ENCODE results near the gene GPR160.
A peak's percentile ranks its signal among the peaks of the same experiment; 100 is the strongest.

GPR160 gene

DNA sequence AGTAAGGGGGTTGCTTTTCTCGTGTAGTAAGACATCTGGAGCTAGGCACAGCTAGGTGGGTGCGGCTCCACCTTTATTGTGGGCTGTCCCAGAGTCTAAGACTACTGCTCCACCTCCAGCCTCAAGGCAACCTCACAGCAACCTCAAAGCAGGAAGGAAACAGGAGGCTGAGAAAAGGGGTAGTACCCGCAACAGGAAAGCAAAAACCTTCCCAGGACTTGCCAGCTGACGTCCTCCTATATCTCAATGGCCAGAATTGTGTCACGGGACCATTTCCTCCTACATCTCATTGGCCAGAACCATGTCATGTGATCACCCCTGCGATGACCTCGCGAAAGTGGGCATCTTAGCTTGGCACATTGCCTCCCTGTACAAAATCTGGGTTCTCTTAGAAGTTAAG, 4.3 kb upstream of the GPR160 start:
- H3K27ac ChIP-seq (ENCODE audit: low read length): no peak overlapping the region
- H3K4me1 ChIP-seq (ENCODE audit: control insufficient read depth in 1 of 2, insufficient read depth in 2 of 2, low read length in 2 of 2): peaks cover 0 to 12% of the 10 kb centered on the region in 2 donors
- no peaks in the 10 kb centered on the region for H3K27me3 ChIP-seq (ENCODE audit: low read depth, low read length)
- no peak overlapping the region for H3K4me3 ChIP-seq (ENCODE audit: low read depth in 1 of 2, low read length in 2 of 2)
- no peaks in the 10 kb centered on the region for H3K9me3 ChIP-seq (ENCODE audit: control insufficient read depth in 1 of 2, low read length in 2 of 2)
- no peaks in the 10 kb centered on the region for H3K36me3 ChIP-seq (ENCODE audit: control insufficient read depth in 1 of 2, insufficient read depth in 2 of 2, low read length in 2 of 2)

- Histone ChIP-seq H3K4me1 (ENCODE audit: control insufficient read depth in 1 of 2, insufficient read depth in 2 of 2, low read length in 2 of 2) (peaks cover 0 to 16% of the 10 kb centered on the region in 2 donors), H3K36me3 (ENCODE audit: control insufficient read depth in 1 of 2, insufficient read depth in 2 of 2, low read length in 2 of 2) (no peaks in the 10 kb centered on the region), H3K4me3 (ENCODE audit: low read depth in 1 of 2, low read length in 2 of 2) (peak overlapping the region; percentile 53 to 57), H3K27me3 (ENCODE audit: low read depth, low read length) (no peaks in the 10 kb centered on the region), H3K9me3 (ENCODE audit: control insufficient read depth in 1 of 2, low read length in 2 of 2) (no peaks in the 10 kb centered on the region), H3K27ac (ENCODE audit: low read length) (peak overlapping the region; percentile 51)
These were observed 777 bp downstream of the GPR160 start for GRCh38 chr3:170038434-170039110.

GRCh38 chr3:170040418-170040817, 2.6 kb downstream of the GPR160 start:
- Histone ChIP-seq H3K27ac (ENCODE audit: low read length) (no peak overlapping the region), H3K9me3 (ENCODE audit: control insufficient read depth in 1 of 2, low read length in 2 of 2) (no peaks in the 10 kb centered on the region), H3K36me3 (ENCODE audit: control insufficient read depth in 1 of 2, insufficient read depth in 2 of 2, low read length in 2 of 2) (no peaks in the 10 kb centered on the region), H3K27me3 (ENCODE audit: low read depth, low read length) (no peaks in the 10 kb centered on the region), H3K4me3 (ENCODE audit: low read depth in 1 of 2, low read length in 2 of 2) (peak overlapping the region in 1 of 2 donors; percentile 51), H3K4me1 (ENCODE audit: control insufficient read depth in 1 of 2, insufficient read depth in 2 of 2, low read length in 2 of 2) (peaks cover 0 to 16% of the 10 kb centered on the region in 2 donors)

DNA sequence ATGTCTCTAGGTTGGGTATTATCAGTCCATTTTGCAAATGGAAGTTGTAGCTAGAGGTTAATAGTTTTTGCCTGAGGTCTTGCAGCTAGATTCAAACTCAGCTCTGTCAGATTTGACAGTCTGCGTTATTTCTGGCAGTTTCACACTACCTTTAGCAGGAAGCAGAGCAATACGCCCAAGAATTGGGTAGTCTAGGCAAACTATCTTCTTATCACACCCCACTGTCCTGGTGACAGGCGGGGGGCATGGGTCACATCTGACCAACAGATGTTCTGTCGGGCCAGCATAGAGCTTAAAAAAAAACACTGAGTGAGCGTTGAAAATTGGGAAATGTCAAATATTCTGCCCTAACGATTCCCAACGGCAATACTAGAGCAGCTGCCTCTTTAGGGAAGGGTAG, 5.7 kb downstream of the GPR160 start:
- no peaks in the 10 kb centered on the region for H3K27me3 ChIP-seq (ENCODE audit: low read depth, low read length)
- peaks cover 0 to 4% of the 10 kb centered on the region in 2 donors for H3K4me1 ChIP-seq (ENCODE audit: control insufficient read depth in 1 of 2, insufficient read depth in 2 of 2, low read length in 2 of 2)
- H3K36me3 ChIP-seq (ENCODE audit: control insufficient read depth in 1 of 2, insufficient read depth in 2 of 2, low read length in 2 of 2): no peaks in the 10 kb centered on the region
- no peak overlapping the region for H3K4me3 ChIP-seq (ENCODE audit: low read depth in 1 of 2, low read length in 2 of 2)
- no peak overlapping the region for H3K27ac ChIP-seq (ENCODE audit: low read length)
- H3K9me3 ChIP-seq (ENCODE audit: control insufficient read depth in 1 of 2, low read length in 2 of 2): no peaks in the 10 kb centered on the region

- H3K4me3 ChIP-seq (ENCODE audit: low read depth in 1 of 2, low read length in 2 of 2): no peak overlapping the region
- no peaks in the 10 kb centered on the region for H3K36me3 ChIP-seq (ENCODE audit: control insufficient read depth in 1 of 2, insufficient read depth in 2 of 2, low read length in 2 of 2)
- H3K9me3 ChIP-seq (ENCODE audit: control insufficient read depth in 1 of 2, low read length in 2 of 2): no peaks in the 10 kb centered on the region
- peak overlapping the region; percentile 71 for H3K27ac ChIP-seq (ENCODE audit: low read length)
- no peaks in the 10 kb centered on the region for H3K27me3 ChIP-seq (ENCODE audit: low read depth, low read length)
- no peaks in the 10 kb centered on the region for H3K4me1 ChIP-seq (ENCODE audit: control insufficient read depth in 1 of 2, insufficient read depth in 2 of 2, low read length in 2 of 2)
These were observed 6.5 kb downstream of the GPR160 start for GRCh38 chr3:170044271-170044670.

DNA sequence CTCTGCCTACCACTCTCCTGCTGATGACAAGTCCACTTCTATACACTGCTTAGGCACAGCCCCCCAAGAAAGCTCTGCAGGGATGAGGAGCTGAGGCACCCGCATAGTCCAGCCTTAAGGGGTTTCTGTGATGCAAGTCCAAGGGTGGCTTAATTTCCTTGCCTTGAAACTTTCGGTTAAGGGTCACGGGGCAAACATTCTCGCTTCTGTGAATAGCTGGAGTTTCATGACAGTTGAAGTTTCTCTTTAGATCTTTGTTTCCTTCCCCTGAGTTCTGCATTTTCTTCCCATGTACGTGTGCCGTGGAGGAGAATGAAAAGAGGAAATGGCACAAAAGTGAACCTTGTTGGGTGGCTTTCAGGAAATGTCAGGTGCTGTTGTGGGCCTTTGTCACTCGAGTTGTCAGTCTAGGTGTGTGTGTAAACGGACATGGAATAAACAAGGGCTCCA, 7.0 kb downstream of the GPR160 start:
- Histone ChIP-seq H3K27ac (ENCODE audit: low read length) (peak overlapping the region; percentile 71), H3K27me3 (ENCODE audit: low read depth, low read length) (no peaks in the 10 kb centered on the region), H3K36me3 (ENCODE audit: control insufficient read depth in 1 of 2, insufficient read depth in 2 of 2, low read length in 2 of 2) (no peaks in the 10 kb centered on the region), H3K4me1 (ENCODE audit: control insufficient read depth in 1 of 2, insufficient read depth in 2 of 2, low read length in 2 of 2) (no peaks in the 10 kb centered on the region), H3K9me3 (ENCODE audit: control insufficient read depth in 1 of 2, low read length in 2 of 2) (no peaks in the 10 kb centered on the region), H3K4me3 (ENCODE audit: low read depth in 1 of 2, low read length in 2 of 2) (peak overlapping the region in 1 of 2 donors; percentile 0)

GRCh38 chr3:170046269-170047132, 8.7 kb downstream of the GPR160 start:
- H3K4me1 ChIP-seq (ENCODE audit: control insufficient read depth in 1 of 2, insufficient read depth in 2 of 2, low read length in 2 of 2): no peaks in the 10 kb centered on the region
- no peaks in the 10 kb centered on the region for H3K36me3 ChIP-seq (ENCODE audit: control insufficient read depth in 1 of 2, insufficient read depth in 2 of 2, low read length in 2 of 2)
- H3K27me3 ChIP-seq (ENCODE audit: low read depth, low read length): no peaks in the 10 kb centered on the region
- H3K27ac ChIP-seq (ENCODE audit: low read length): peak overlapping the region; percentile 65
- no peaks in the 10 kb centered on the region for H3K9me3 ChIP-seq (ENCODE audit: control insufficient read depth in 1 of 2, low read length in 2 of 2)
- no peak overlapping the region for H3K4me3 ChIP-seq (ENCODE audit: low read depth in 1 of 2, low read length in 2 of 2)

GRCh38 chr3:170047133-170047404, 9.3 kb downstream of the GPR160 start:
- Histone ChIP-seq H3K27ac (ENCODE audit: low read length) (peak overlapping the region; percentile 52), H3K4me3 (ENCODE audit: low read depth in 1 of 2, low read length in 2 of 2) (no peak overlapping the region), H3K27me3 (ENCODE audit: low read depth, low read length) (no peaks in the 10 kb centered on the region), H3K4me1 (ENCODE audit: control insufficient read depth in 1 of 2, insufficient read depth in 2 of 2, low read length in 2 of 2) (no peaks in the 10 kb centered on the region), H3K9me3 (ENCODE audit: control insufficient read depth in 1 of 2, low read length in 2 of 2) (no peaks in the 10 kb centered on the region), H3K36me3 (ENCODE audit: control insufficient read depth in 1 of 2, insufficient read depth in 2 of 2, low read length in 2 of 2) (no peaks in the 10 kb centered on the region)

DNA sequence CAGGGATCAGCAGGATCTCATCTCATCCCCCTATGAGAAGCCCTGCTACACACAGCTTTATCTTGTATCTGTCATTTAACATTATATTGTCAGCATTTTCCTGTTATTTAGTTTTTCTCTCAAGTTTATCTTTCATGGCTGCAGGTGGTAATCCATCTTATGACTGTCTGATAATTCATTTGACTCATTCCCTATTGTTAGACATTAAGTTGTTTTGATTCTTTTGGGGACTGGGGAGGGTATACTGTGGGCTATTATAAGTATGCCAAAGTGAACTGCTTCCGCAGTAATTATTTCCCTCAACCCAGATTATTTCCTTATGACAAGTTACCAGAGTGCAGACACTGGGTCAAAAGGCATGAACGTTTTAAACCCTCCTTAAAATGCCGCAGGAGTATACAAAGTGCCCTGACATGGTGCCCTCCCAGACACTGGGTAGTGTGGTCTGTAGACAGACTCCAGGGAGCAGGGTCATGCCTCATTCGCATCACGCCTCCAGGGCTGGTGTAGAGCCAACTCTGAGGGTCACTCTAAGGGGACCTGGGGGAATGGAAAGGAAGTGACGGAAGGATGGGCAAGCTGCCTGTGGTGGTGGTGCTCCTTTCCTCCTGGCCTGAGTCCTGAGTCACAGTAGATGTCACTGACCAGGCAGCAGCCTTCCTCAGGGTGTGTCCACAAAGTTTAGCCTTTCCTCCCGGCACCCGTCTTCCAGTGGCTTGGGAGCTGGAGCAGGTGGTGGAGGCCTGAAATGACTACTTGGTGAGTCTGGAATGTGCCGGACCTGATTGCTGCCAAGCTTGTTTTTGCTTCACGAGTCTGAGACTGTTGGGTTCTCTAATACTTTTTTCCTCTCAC, 11.6 kb downstream of the GPR160 start:
- Histone ChIP-seq H3K4me3 (ENCODE audit: low read depth in 1 of 2, low read length in 2 of 2) (no peak overlapping the region), H3K27ac (ENCODE audit: low read length) (peak overlapping the region; percentile 61), H3K4me1 (ENCODE audit: control insufficient read depth in 1 of 2, insufficient read depth in 2 of 2, low read length in 2 of 2) (no peaks in the 10 kb centered on the region), H3K27me3 (ENCODE audit: low read depth, low read length) (no peaks in the 10 kb centered on the region), H3K36me3 (ENCODE audit: control insufficient read depth in 1 of 2, insufficient read depth in 2 of 2, low read length in 2 of 2) (no peaks in the 10 kb centered on the region), H3K9me3 (ENCODE audit: control insufficient read depth in 1 of 2, low read length in 2 of 2) (no peaks in the 10 kb centered on the region)

DNA sequence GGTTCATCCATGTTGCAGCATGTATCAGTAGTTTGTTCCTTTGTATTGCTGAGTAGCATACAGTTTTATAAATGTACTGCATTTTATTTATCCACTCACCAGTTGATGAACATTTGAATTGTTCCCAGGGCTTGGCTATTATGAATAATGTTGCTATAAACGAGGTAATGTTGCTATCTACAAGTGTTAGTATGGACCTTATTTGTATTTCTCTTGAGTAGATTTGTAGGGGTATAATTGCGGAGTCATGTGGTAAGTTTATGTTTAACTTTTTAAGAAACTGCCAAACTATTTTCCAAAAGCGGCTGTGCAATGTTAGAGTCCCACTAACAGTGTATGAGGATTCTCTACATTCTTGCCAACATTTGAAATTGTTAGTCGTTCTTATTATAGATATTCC, 13.0 kb downstream of the GPR160 start:
- H3K9me3 ChIP-seq (ENCODE audit: control insufficient read depth in 1 of 2, low read length in 2 of 2): no peaks in the 10 kb centered on the region
- H3K36me3 ChIP-seq (ENCODE audit: control insufficient read depth in 1 of 2, insufficient read depth in 2 of 2, low read length in 2 of 2): no peaks in the 10 kb centered on the region
- H3K4me1 ChIP-seq (ENCODE audit: control insufficient read depth in 1 of 2, insufficient read depth in 2 of 2, low read length in 2 of 2): no peaks in the 10 kb centered on the region
- H3K27me3 ChIP-seq (ENCODE audit: low read depth, low read length): no peaks in the 10 kb centered on the region
- H3K27ac ChIP-seq (ENCODE audit: low read length): no peak overlapping the region
- H3K4me3 ChIP-seq (ENCODE audit: low read depth in 1 of 2, low read length in 2 of 2): no peak overlapping the region

DNA sequence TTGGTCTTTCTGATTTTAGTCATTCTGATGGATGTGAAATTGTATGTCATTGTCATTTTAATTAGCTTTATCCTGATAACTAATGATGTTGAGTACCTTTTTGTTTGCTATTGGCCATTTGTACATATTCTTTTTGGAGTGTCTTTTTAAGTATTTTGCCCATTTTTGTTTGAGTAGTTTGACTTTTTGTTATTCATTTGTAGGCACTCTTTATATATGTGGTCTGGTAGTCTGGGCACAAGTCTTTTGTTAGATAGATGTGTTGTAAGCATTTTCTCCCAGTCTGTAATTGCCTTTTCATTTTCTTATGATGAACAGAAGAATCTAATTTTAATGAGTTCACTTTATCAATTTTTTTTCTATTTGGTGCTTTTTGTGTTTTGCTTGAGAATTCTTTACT, 14.6 kb downstream of the GPR160 start:
- Histone ChIP-seq H3K27me3 (ENCODE audit: low read depth, low read length) (no peaks in the 10 kb centered on the region), H3K27ac (ENCODE audit: low read length) (no peak overlapping the region), H3K9me3 (ENCODE audit: control insufficient read depth in 1 of 2, low read length in 2 of 2) (no peaks in the 10 kb centered on the region), H3K4me3 (ENCODE audit: low read depth in 1 of 2, low read length in 2 of 2) (no peak overlapping the region), H3K36me3 (ENCODE audit: control insufficient read depth in 1 of 2, insufficient read depth in 2 of 2, low read length in 2 of 2) (no peaks in the 10 kb centered on the region), H3K4me1 (ENCODE audit: control insufficient read depth in 1 of 2, insufficient read depth in 2 of 2, low read length in 2 of 2) (no peaks in the 10 kb centered on the region)
